Fibroblast of the aortic adventitia (primary cell): ENCODE results near the gene SORT1. TPM values are rescaled to one million over a fixed set of nuclear protein-coding genes. Genes with fewer than 3 reads are reported as not detected.

Experiments used
- DNase-seq: peaks from one replicate; pipeline ENCODE4 v3.0.0-alpha.2; 2010; ENCODE audit warnings: low read depth
- H3K4me3 ChIP-seq: 2 replicates; pipeline ENCODE4 v1.5.1; 2011; ENCODE audit warnings: low read depth, mild to moderate bottlenecking, control low read depth, low read length, moderate library complexity
- total RNA-seq: library from RNA; depleted of rRNA; stranded (reverse); fragments of >200 nt; gene quantifications from 2 replicates; pipeline ENCODE4 v1.2.3, GENCODE V29; 2012; ENCODE audit warnings: low replicate concordance
- TF ChIP-seq, protein P1 (sequence below): IDR thresholded peaks from 2 replicates; pipeline ENCODE4 v1.5.1; 2011; ENCODE audit warnings: mild to moderate bottlenecking, low read length, control low read depth, inconsistent platforms; ENCODE audit not compliant: insufficient read depth

Gene SORT1
- total RNA-seq, 1 donor, result 4.5 TPM

DNA sequence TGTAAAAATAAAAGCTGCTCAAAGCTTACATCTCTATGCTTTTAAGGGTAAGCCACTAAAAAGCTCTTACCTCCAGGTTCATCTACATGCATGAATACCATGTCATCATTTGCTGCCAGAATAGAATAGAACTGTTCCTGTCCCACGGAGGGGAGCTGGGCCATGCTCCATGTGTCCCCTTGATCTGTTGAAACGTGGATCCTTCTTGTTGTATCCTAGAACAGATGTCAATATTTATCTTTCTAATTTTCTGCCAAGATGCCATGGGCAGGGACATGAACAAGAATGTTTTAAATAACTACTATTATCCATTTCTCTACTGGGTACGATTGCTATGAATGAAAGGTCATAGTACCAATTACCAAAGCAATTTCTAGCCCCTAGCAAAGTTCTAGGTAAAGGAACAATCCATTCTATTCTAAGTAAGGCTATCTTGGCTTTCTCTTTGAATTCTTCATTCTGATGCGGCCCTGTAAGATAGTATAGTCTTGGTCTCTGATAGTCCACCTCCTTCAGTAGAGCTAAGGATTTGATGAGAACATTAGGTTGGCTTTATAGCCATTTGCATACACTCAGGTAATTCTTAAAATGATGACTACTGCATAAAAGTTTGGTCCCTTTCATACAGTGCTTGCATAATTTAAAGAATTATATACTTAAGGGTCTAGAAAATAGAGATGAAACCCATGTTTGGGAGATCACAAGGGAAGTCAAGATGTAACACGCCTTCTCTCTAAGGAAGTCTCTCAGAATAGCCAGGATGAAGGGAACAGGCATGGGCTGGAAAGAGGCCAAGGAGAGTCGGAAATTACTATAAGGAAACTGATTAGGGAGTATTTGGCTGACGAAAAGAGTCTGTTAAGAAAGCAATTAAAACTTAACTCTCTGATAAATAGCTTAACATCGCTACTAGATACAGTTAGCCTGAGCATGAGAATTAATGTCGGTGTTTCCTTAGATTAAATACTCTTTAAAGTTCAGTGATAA is 55.5 kb downstream of the SORT1 start:
- DNase-seq, result no peak
- no peak overlapping the region for H3K4me3 ChIP-seq
- TF ChIP-seq, protein P1, sequence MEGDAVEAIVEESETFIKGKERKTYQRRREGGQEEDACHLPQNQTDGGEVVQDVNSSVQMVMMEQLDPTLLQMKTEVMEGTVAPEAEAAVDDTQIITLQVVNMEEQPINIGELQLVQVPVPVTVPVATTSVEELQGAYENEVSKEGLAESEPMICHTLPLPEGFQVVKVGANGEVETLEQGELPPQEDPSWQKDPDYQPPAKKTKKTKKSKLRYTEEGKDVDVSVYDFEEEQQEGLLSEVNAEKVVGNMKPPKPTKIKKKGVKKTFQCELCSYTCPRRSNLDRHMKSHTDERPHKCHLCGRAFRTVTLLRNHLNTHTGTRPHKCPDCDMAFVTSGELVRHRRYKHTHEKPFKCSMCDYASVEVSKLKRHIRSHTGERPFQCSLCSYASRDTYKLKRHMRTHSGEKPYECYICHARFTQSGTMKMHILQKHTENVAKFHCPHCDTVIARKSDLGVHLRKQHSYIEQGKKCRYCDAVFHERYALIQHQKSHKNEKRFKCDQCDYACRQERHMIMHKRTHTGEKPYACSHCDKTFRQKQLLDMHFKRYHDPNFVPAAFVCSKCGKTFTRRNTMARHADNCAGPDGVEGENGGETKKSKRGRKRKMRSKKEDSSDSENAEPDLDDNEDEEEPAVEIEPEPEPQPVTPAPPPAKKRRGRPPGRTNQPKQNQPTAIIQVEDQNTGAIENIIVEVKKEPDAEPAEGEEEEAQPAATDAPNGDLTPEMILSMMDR, result no peak

DNA sequence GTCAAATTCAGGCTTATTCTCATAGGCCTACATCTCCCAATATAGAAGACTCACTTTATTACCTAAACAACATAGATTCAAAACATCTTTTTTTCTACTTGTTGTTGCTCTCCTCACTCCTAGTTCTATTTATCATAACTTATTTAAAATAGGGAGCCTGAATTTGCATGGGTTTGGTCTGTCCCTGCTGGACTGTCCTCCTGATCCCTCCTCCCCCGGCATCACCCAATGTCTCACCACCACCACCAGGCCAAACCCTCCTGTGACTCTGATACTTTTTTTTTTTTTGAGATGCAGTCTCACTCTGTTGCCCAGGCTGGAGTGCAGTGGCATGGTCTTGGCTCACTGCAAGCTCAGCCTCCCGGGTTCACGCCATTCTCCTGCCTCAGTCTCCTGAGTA is 59.1 kb downstream of the SORT1 start:
- TF ChIP-seq, protein P1, result no peak
- no peak for DNase-seq
- no peak overlapping the region for H3K4me3 ChIP-seq

DNA sequence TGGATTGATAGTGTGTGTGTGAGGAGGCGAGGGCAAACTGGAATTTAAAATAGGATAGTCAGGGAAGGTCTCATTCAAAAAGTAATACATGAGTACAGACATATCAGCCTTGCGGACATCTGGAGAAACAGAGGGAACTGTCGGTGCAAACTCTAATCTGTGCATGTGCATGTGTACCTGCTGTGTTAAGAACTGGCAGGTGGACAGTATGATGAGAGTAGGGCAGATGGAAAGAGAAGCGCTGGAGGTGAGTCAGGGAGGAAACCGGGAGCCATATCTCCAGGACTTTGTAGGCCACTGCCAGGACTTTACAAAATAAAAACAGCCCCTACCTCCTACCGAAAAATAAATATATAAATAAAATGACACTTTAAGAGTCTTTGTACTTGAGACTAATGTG is 59.6 kb downstream of the SORT1 start:
- TF ChIP-seq, protein P1, result no peak
- H3K4me3 ChIP-seq, result no peak overlapping the region
- no peak for DNase-seq

DNA sequence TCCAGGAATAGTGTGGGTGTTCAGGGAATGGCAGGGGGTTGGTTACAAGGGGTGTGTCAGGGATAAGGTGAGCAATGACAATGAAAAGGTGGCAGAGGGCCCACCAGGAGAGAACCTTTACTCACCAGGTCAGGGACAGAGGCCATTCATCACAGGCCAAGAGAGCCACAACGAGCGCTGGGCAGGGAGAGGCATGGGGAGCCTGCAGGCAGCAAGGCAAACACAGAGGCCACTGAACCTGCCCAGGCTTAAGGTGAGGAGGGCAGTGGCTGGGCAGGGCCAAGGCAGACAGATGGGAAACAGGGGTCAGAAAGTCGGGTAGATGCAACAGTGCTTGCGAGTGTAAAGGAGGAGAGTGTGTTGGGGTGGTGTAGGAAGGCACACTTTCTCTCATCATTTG is 62.6 kb downstream of the SORT1 start:
- no peak overlapping the region for H3K4me3 ChIP-seq
- no peak for DNase-seq
- TF ChIP-seq, protein P1, result no peak

DNA sequence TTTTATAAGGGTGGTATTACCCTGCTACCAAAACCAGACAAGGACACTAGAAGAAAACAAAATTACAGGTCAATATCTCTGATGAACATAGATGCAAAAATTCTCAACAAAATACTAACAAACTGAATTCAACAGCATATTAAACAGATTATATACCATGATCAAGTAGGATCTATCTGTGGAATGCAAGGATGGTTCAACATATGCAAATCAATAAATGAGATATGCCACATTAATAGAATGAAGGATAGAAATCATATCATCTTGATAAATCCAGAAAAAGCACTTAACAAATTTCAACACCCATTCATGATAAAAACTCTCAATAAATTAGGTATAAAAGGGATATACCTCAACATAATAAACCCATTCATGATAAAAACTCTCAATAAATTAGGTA is 66.6 kb downstream of the SORT1 start:
- DNase-seq, result no peak
- TF ChIP-seq, protein P1, result no peak
- no peak overlapping the region for H3K4me3 ChIP-seq

DNA sequence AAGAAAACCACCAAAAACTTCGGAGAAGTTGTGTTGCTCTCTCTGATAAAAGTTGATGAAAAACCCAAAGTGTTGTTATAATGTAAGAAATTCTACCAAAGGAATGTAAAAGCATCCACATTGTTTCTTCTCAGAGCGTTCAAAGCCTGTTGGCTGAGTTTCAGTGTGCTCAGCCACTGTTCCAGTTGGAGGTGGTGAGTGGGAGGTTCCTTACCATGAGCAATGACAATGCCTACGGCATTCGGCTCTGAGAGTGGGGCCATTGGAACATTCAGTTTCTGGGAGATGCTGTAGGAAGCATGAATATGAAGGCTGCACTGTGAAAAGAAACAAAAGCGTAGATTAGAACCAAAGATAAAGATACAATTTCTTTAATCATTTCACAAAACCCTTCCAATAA is 70.4 kb downstream of the SORT1 start:
- DNase-seq, result no peak
- TF ChIP-seq, protein P1, result no peak
- H3K4me3 ChIP-seq, result no peak overlapping the region
